GM12892 (cell line): ENCODE measurements around the gene GRAMD4.

Experiments used
- POLR2A ChIP-seq: IDR thresholded peaks from 2 replicates; pipeline ENCODE4 v1.6.1; 2011; ENCODE audit warnings: low read depth, low read length, control low read depth
- POLR2AphosphoS5 ChIP-seq: IDR thresholded peaks from 2 replicates; pipeline ENCODE4 v1.6.1; 2011; ENCODE audit warnings: low read depth, low read length, control low read depth
- TAF1 ChIP-seq: IDR thresholded peaks from 2 replicates; pipeline ENCODE4 v1.6.1; 2011; ENCODE audit warnings: low read depth, mild to moderate bottlenecking, control low read depth, low read length, borderline replicate concordance

DNA sequence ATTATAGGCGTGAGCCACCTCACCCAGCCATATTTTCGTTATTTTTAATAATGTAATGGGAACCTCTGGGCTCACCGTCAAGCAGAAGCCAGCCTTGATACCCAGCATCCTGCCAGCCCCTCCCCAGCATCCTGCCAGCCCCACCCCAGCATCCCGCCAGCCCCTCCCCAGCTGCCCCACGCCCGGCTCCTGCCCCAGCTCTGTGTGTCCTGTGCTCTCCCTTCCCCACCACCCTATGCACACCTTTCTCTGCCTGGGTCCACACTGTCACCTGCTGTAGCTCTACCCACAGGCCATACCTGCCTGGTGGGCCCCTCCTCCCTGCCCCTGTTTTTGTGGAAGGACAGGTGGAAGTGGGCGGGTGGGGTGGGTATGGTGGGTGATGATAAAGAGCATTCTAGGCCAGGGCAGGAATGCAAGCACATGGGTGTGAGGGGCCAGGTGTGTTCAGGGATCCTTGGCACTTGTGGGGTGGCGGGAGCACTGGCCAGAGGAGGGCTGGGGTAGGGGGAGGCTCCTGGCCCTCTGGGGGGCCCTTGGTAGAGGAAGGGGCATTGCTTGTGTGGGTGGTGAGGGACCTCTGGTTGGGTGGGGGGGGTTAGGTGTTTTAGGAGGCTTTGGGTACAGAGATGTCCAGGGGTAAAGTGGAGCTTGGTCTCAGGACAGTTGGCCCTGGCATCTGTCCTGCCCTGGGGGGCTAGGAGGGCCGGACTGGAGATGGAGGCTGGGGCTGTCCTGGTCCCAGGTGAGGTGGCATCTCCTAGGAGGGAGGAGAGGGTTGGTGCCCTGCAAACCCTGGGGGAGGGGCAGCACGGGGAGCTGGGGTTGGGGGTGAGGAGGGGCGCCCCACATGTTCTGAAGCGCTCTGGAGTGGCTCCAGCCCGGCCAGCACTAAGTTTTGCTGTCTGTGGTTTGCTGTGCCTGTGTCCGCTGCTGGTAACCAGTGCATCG, 25.9 kb upstream of the GRAMD4 start:
- TF ChIP-seq POLR2A (no peak), TAF1 (no peak), POLR2AphosphoS5 (no peak)
